Testis (tissue), 3 donors: Measurements from ENCODE around the gene TDG. TPM values are rescaled to one million over a fixed set of nuclear protein-coding genes. Genes with fewer than 3 reads are reported as not detected.

Source experiments
- DNase-seq: peaks from one replicate; pipeline ENCODE4 v3.0.0-alpha.2; 2019
- H3K27ac ChIP-seq, 2 donors: fragments of 200-600 bp; sonication (generic); one replicate each; pipeline ENCODE4 v1.5.1; 2019
- H3K27me3 ChIP-seq: fragments of 200-600 bp; sonication (generic); one replicate; pipeline ENCODE4 v1.5.1; 2019
- H3K36me3 ChIP-seq: fragments of 200-600 bp; sonication (generic); one replicate; pipeline ENCODE4 v1.5.1; 2017; ENCODE audit warnings: low read depth; ENCODE audit errors: missing control alignments
- H3K4me1 ChIP-seq: fragments of 200-600 bp; sonication (generic); one replicate; pipeline ENCODE4 v1.5.1; 2019
- H3K4me3 ChIP-seq, 2 donors: fragments of 200-600 bp; sonication (generic); one replicate each; pipeline ENCODE4 v1.5.1; 2017 to 2019
- H3K9me3 ChIP-seq: fragments of 200-600 bp; sonication (generic); one replicate; pipeline ENCODE4 v1.5.1; 2017
- POLR2A ChIP-seq: fragments of 450-650 bp; IDR thresholded peaks from one replicate; pipeline ENCODE4 v1.6.1; 2017; ENCODE audit warnings: antibody characterized with exemption, mild to moderate bottlenecking, moderate library complexity
- WGBS, 2 donors: methylation state at CpG; one replicate each; pipeline ENCODE4 v1.1.5; 2018; 5-methylcytosine and 5-hydroxymethylcytosine counted together
- intact Hi-C: fragments of 100-400 bp; cut with DNase I; formaldehyde crosslinking; loops from one replicate; pipeline ENCODE4 v1.15.1; 2023; ENCODE audit warnings: low total_unique reads
- polyA plus RNA-seq: library from polyadenylated mRNA; stranded (reverse); fragments of 350-450 nt; fragmentation: Illumina TruSeq; extraction: RNeasy Lipid Tissue Mini Kit (QIAGEN cat#74804); gene quantifications from one replicate; pipeline ENCODE4 v1.2.3, GENCODE V29; 2014; ENCODE audit warnings: low read depth, low replicate concordance; ENCODE audit not compliant: insufficient read depth
- total RNA-seq, 2 donors: library from RNA; depleted of rRNA; stranded (reverse); fragments of >200 nt; gene quantifications; one replicate each; pipeline ENCODE4 v1.2.3, GENCODE V29; 2016
- TF ChIP-seq, protein P1 (sequence below), 3 experiments: fragments of 450-650 bp in 2 of 3; fragments of 200-600 bp in 1 of 3; sonication (generic) in 1 of 3; IDR thresholded peaks; one replicate each; pipeline ENCODE4 v1.5.1; 2016 to 2019; ENCODE audit warnings: antibody characterized with exemption in 3 of 3, mild to moderate bottlenecking in 2 of 3, moderate library complexity in 1 of 3

TDG gene
- total and polyA plus RNA-seq, 3 donors from 2014 or later: 11.3 to 16.5 (median 16.0) TPM

DNA sequence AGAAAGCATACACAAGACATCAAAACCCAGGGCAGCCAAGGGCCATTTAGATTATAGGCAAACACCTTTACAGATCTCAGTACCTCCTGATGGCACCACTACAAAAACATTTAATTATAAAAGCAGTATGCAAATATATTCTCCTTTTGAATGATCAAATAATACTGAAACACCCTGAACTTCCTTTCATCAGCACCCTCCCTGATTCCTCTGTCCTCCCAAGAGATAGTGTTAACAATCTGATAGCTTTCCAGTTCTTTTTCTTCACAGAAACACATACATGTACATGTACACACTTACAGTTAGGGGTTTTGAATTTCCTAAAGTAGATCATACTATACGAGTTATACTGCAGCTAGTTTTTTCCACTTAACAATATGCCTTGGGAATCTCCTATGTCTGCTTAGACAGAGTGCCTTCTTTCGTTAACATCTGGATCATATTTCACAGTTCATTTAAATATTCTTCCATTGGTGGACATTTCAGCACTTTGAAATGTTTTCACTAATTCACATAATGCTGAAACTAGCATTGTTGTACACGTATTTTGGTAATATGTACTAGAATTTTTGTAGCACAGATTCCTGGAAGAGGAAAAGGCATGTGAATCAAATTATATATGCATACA lies 35.2 kb downstream of the TDG start:
- Histone ChIP-seq H3K9me3 (no peaks in the 10 kb centered on the region), H3K4me1 (no peaks in the 10 kb centered on the region), H3K36me3 (no peaks in the 10 kb centered on the region), H3K27ac (no peak overlapping the region), H3K4me3 (no peak overlapping the region), H3K27me3 (no peaks in the 10 kb centered on the region)
- intact Hi-C loops: no loop called here
- 82 to 84% methylated on average over 3 of the region's 3 CpGs for WGBS, 2 donors
- no peak for TF ChIP-seq POLR2A
- TF ChIP-seq, protein P1, sequence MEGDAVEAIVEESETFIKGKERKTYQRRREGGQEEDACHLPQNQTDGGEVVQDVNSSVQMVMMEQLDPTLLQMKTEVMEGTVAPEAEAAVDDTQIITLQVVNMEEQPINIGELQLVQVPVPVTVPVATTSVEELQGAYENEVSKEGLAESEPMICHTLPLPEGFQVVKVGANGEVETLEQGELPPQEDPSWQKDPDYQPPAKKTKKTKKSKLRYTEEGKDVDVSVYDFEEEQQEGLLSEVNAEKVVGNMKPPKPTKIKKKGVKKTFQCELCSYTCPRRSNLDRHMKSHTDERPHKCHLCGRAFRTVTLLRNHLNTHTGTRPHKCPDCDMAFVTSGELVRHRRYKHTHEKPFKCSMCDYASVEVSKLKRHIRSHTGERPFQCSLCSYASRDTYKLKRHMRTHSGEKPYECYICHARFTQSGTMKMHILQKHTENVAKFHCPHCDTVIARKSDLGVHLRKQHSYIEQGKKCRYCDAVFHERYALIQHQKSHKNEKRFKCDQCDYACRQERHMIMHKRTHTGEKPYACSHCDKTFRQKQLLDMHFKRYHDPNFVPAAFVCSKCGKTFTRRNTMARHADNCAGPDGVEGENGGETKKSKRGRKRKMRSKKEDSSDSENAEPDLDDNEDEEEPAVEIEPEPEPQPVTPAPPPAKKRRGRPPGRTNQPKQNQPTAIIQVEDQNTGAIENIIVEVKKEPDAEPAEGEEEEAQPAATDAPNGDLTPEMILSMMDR (IDR thresholded peaks at IDR 0.05): no peak
- DNase-seq: no peak

GRCh38 chr12:104002686-104003085 lies 37.0 kb downstream of the TDG start:
- WGBS, 2 donors: 88 to 89% methylated on average over 3 of the region's 3 CpGs
- Histone ChIP-seq H3K36me3 (no peaks in the 10 kb centered on the region), H3K27me3 (no peaks in the 10 kb centered on the region), H3K27ac (no peak overlapping the region), H3K4me1 (no peaks in the 10 kb centered on the region), H3K4me3 (no peak overlapping the region), H3K9me3 (no peaks in the 10 kb centered on the region)
- intact Hi-C loops: no loop called here
- TF ChIP-seq POLR2A: no peak
- TF ChIP-seq, protein P1 (IDR thresholded peaks at IDR 0.05): no peak
- no peak for DNase-seq

DNA sequence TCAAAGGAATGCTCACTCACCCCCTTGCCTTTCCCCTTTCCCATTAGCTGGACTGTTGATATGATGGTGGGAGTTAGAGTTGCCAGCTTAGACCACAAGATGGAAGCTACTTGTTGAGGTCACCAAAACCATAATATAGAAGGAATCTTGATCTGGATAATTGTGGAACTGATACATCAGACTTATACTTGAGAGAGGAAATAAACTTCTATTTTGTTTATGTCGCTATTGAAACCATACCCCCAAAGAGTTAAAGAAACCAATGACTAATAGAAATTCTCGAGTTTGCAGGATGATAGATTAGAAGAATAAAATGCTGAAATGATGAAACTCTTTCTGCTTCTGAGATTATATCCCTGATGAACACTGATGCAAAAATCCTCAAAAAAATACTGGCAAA lies 37.9 kb downstream of the TDG start:
- H3K4me3 ChIP-seq: no peak overlapping the region
- intact Hi-C loops: no loop called here
- H3K36me3 ChIP-seq: no peaks in the 10 kb centered on the region
- TF ChIP-seq, protein P1 (IDR thresholded peaks at IDR 0.05): no peak
- TF ChIP-seq POLR2A: no peak
- 80 to 81% methylated on average over 2 of the region's 2 CpGs for WGBS, 2 donors
- no peak for DNase-seq
- H3K4me1 ChIP-seq: no peaks in the 10 kb centered on the region
- no peaks in the 10 kb centered on the region for H3K9me3 ChIP-seq
- H3K27ac ChIP-seq: no peak overlapping the region
- H3K27me3 ChIP-seq: no peaks in the 10 kb centered on the region

DNA sequence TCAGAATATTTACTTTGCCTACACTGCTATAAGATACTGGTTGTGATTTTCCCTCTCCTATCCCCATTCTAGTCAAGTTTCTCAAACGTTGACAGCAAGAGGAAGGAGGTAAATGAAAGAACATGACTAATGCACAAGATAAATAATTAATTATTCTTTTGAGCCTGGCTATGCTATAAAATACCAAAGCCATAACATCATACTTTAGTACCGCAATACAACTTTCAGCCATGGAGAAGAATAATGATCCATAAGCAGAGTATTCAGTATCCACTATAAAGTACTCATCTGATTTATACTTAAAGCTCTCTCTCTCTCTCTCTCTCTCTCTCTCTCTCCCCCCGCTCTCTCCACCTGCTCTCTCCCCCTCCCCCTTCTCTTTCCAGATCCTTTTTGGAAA lies 41.3 kb downstream of the TDG start:
- H3K36me3 ChIP-seq: no peaks in the 10 kb centered on the region
- no peak overlapping the region for H3K4me3 ChIP-seq
- intact Hi-C loops: no loop called here
- no peaks in the 10 kb centered on the region for H3K9me3 ChIP-seq
- WGBS, 2 donors: 61 to 72% methylated on average over 3 of the region's 3 CpGs
- DNase-seq: no peak
- H3K27me3 ChIP-seq: no peaks in the 10 kb centered on the region
- TF ChIP-seq POLR2A: no peak
- TF ChIP-seq, protein P1 (IDR thresholded peaks at IDR 0.05): no peak
- H3K27ac ChIP-seq: no peak overlapping the region
- no peaks in the 10 kb centered on the region for H3K4me1 ChIP-seq

DNA sequence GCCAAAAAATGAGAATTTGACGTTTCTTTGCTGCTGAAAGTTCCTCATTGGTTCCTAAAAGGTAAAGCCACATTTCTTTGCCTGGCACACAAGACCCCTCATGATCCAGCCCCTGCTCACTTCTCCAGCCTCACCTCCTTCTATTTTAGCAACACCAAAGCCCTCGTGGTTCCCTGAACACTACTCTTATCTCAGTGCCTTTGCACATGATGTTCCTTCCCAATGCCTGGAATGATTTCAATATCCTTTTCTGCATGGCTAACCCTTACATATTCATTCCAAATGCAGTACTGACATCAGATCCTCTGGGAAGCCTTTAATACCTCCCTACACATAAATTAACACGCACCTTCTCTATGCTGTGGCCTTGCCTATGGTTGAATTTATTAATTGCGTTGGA lies 44.4 kb downstream of the TDG start:
- H3K27ac ChIP-seq: no peak overlapping the region
- no peak for DNase-seq
- H3K27me3 ChIP-seq: no peaks in the 10 kb centered on the region
- WGBS, 2 donors: 82 to 84% methylated on average over 4 of the region's 4 CpGs
- H3K9me3 ChIP-seq: no peaks in the 10 kb centered on the region
- no peak overlapping the region for H3K4me3 ChIP-seq
- no peak for TF ChIP-seq POLR2A
- TF ChIP-seq, protein P1 (IDR thresholded peaks at IDR 0.05): no peak
- intact Hi-C loops: no loop called here
- H3K4me1 ChIP-seq: no peaks in the 10 kb centered on the region
- no peaks in the 10 kb centered on the region for H3K36me3 ChIP-seq
